B cell (primary cell): ENCODE data around the gene PDXP. TPM values are rescaled to one million over a fixed set of nuclear protein-coding genes. Genes with fewer than 3 reads are reported as not detected.

ENCODE experiments used
- ATAC-seq: fragments of 200-7000 bp; cut with Tn5 transposase; one replicate; pipeline ENCODE4 v1.10.0; 2021; ENCODE audit warnings: low read depth, mild to moderate bottlenecking, moderate number of reproducible peaks, moderate library complexity
- CTCF ChIA-PET: fragments of 350-600 bp; sonication (Branson Sonifier 250); formaldehyde crosslinking; loops from one replicate; lab custom pipeline; 2021; ENCODE audit warnings: antibody characterized with exemption, inconsistent platforms; lab: Charles Lee
- POLR2A ChIA-PET: fragments of 350-600 bp; sonication (Branson Sonifier 250); formaldehyde crosslinking; loops from one replicate; lab custom pipeline; 2021; ENCODE audit warnings: antibody characterized with exemption; lab: Charles Lee
- DNase-seq: peaks from one replicate; pipeline ENCODE4 v3.0.0; 2013
- H2AFZ ChIP-seq: 2 replicates; pipeline ENCODE4 v1.6.1; 2012; ENCODE audit warnings: mild to moderate bottlenecking, low read depth, low read length; ENCODE audit not compliant: insufficient read depth, poor library complexity, severe bottlenecking
- H3K27ac ChIP-seq, 2 donors: 1 replicate in 1 of 2; 2 replicates in 1 of 2; pipeline ENCODE4 v1.5.1; 2012 to 2013; ENCODE audit warnings: low read length in 2 of 2, mild to moderate bottlenecking in 2 of 2, moderate library complexity in 1 of 2
- H3K27me3 ChIP-seq, 4 experiments: fragments of 200-600 bp in 1 of 4; sonication (generic) in 1 of 4; replicated peaks in 1 of 4; 1 replicate in 2 of 4; 2 replicates in 2 of 4; pipeline versions ENCODE4 v1.6.1 to v1.7.0; 2013 to 2016; ENCODE audit warnings: low read length in 3 of 4, mild to moderate bottlenecking in 2 of 4, mixed read lengths in 1 of 4, moderate library complexity in 1 of 4; ENCODE audit not compliant: insufficient read depth in 4 of 4, control insufficient read depth in 3 of 4; ENCODE audit errors: control extremely low read depth in 1 of 4
- H3K36me3 ChIP-seq, 2 experiments: replicated peaks in 1 of 2; 1 replicate in 1 of 2; 2 replicates in 1 of 2; pipeline versions ENCODE4 v1.6.1 to v1.7.1; 2013; ENCODE audit warnings: low read length in 1 of 2; ENCODE audit not compliant: insufficient read depth in 2 of 2, control insufficient read depth in 1 of 2; ENCODE audit errors: control extremely low read depth in 1 of 2, extremely low read depth in 1 of 2
- H3K4me1 ChIP-seq, 2 donors: fragments of 200-600 bp in 1 of 2; sonication (generic) in 1 of 2; 1 replicate in 1 of 2; 2 replicates in 1 of 2; pipeline versions ENCODE4 v1.5.1 to v1.6.1; 2013 to 2017; ENCODE audit warnings: low read length in 2 of 2; ENCODE audit not compliant: control insufficient read depth in 2 of 2, insufficient read depth in 2 of 2
- H3K4me2 ChIP-seq: replicated peaks from 2 replicates; pipeline ENCODE3; 2012; ENCODE audit warnings: mild to moderate bottlenecking, low read depth, low read length; ENCODE audit not compliant: poor library complexity, severe bottlenecking
- H3K4me3 ChIP-seq, 5 experiments: fragments of 200-600 bp in 1 of 5; sonication (generic) in 1 of 5; 1 replicate in 3 of 5; 2 replicates in 2 of 5; pipeline versions ENCODE4 v1.5.1 to v1.7.0; 2011 to 2016; ENCODE audit warnings: low read length in 4 of 5, mild to moderate bottlenecking in 4 of 5, low read depth in 2 of 5, control low read depth in 1 of 5, moderate library complexity in 1 of 5; ENCODE audit not compliant: insufficient read depth in 1 of 5; ENCODE audit errors: control extremely low read depth in 1 of 5, extremely low read depth in 1 of 5
- H3K79me2 ChIP-seq: fragments of 200-600 bp; sonication (generic); one replicate; pipeline ENCODE4 v1.6.0; 2016; ENCODE audit warnings: low read length; ENCODE audit not compliant: control insufficient read depth, insufficient read depth
- H3K9ac ChIP-seq: fragments of 200-600 bp; sonication (generic); 2 replicates; pipeline ENCODE4 v1.6.1; 2017; ENCODE audit warnings: mild to moderate bottlenecking, low read length, moderate library complexity
- H3K9me3 ChIP-seq, 3 donors: one replicate each; pipeline versions ENCODE4 v1.6.1 to v1.7.1; 2013; ENCODE audit warnings: low read length in 2 of 3; ENCODE audit not compliant: control insufficient read depth in 2 of 3, insufficient read depth in 1 of 3; ENCODE audit errors: control extremely low read depth in 1 of 3
- H4K20me1 ChIP-seq: 2 replicates; pipeline ENCODE4 v1.6.0; 2012; ENCODE audit warnings: mild to moderate bottlenecking, low read length; ENCODE audit not compliant: insufficient read depth, control insufficient read depth, poor library complexity, severe bottlenecking
- H3K27ac Mint-ChIP-seq: one replicate; pipeline ENCODE4 v1.8.0; 2021; ENCODE audit warnings: mixed read lengths
- H3K27me3 Mint-ChIP-seq: one replicate; pipeline ENCODE4 v1.8.0; 2021; ENCODE audit warnings: mixed read lengths
- H3K4me1 Mint-ChIP-seq: one replicate; pipeline ENCODE4 v1.8.0; 2021; ENCODE audit warnings: mixed read lengths
- H3K4me3 Mint-ChIP-seq: one replicate; pipeline ENCODE4 v1.8.0; 2021; ENCODE audit warnings: mixed read lengths
- H3K9me3 Mint-ChIP-seq: one replicate; pipeline ENCODE4 v1.8.0; 2022; ENCODE audit warnings: mixed read lengths; ENCODE audit not compliant: insufficient read depth
- CTCF ChIP-seq: fragments of 200-600 bp; IDR thresholded peaks from one replicate; pipeline ENCODE4 v1.8.0; 2022; ENCODE audit warnings: antibody characterized with exemption, mild to moderate bottlenecking
- EZH2 ChIP-seq: IDR thresholded peaks from 2 replicates; pipeline ENCODE4 v1.6.1; 2012; ENCODE audit warnings: borderline replicate concordance, low read depth, mild to moderate bottlenecking, moderate library complexity, low read length; ENCODE audit not compliant: insufficient read depth, poor library complexity, severe bottlenecking
- WGBS: methylation state at CpG from one replicate; pipeline ENCODE4 v1.1.5; 2013; ENCODE audit warnings: missing lambda C conversion rate; ENCODE audit not compliant: insufficient coverage; 5-methylcytosine and 5-hydroxymethylcytosine counted together
- intact Hi-C: fragments of 100-400 bp; cut with micrococcal nuclease; formaldehyde crosslinking; loops from one replicate; pipeline ENCODE4 v1.10.0; 2022
- polyA plus RNA-seq: library from polyadenylated mRNA; depleted of rRNA; stranded (reverse); fragments of >200 nt; gene quantifications from 2 replicates; pipeline ENCODE4 v1.2.3, GENCODE V29; 2012
- total RNA-seq, 2 donors: library from RNA; stranded (reverse); fragments of 120-200 nt in 1 of 2; gene quantifications; 1 replicate in 1 of 2; 2 replicates in 1 of 2; pipeline versions ENCODE4 v1.2.3 to v1.2.4, GENCODE V29; 2013 to 2022

The PDXP gene
- total and polyA plus RNA-seq, 2 donors (not counting 1 experiment from before 2014, with no cell fraction given), result 16.6 to 17.5 TPM

- DNase-seq (no peak), ATAC-seq (no peak)
- no peak overlapping the region for H3K4me3 ChIP-seq
- peaks cover 4 to 8% of the 10 kb centered on the region in 2 donors for H3K4me1 ChIP-seq
- H2AFZ ChIP-seq, result no peak overlapping the region
- Mint-ChIP-seq H3K4me3 (no peak overlapping the region), H3K27ac (no peak overlapping the region), H3K4me1 (peaks cover 6% of the 10 kb centered on the region), H3K9me3 (no peaks in the 10 kb centered on the region), H3K27me3 (no peaks in the 10 kb centered on the region)
- no peak overlapping the region for H3K27ac ChIP-seq
- intact Hi-C loops, result no loop called here
- ChIA-PET POLR2A (no interaction called here), CTCF (no interaction called here)
- H3K79me2 ChIP-seq, result no peaks in the 10 kb centered on the region
- no peaks in the 10 kb centered on the region for H3K9me3 ChIP-seq
- no peaks in the 10 kb centered on the region for H4K20me1 ChIP-seq
- peaks cover 0 to 2% of the 10 kb centered on the region in 2 experiments for H3K36me3 ChIP-seq
- TF ChIP-seq EZH2, result no peak
- no peak for TF ChIP-seq CTCF
- no peak overlapping the region for H3K4me2 ChIP-seq
- H3K27me3 ChIP-seq, result no peaks in the 10 kb centered on the region
- H3K9ac ChIP-seq, result no peak overlapping the region
- WGBS, result 48% methylated on average over 2 of the region's 8 CpGs
These were observed 42.7 kb downstream of the PDXP start for GRCh38 chr22:37701141-37701786.

- no peaks in the 10 kb centered on the region for H3K27me3 Mint-ChIP-seq
- POLR2A ChIA-PET, result no interaction called here
- no peak for DNase-seq
These were observed 45.4 kb downstream of the PDXP start for GRCh38 chr22:37703906-37704305.

More at GRCh38 chr22:37703906-37704305, 45.4 kb downstream of the PDXP start:
- CTCF ChIA-PET, result no interaction called here
- H3K9ac ChIP-seq, result no peak overlapping the region
- H3K9me3 Mint-ChIP-seq, result no peaks in the 10 kb centered on the region
- no peak for ATAC-seq
- H2AFZ ChIP-seq, result no peak overlapping the region
- H3K79me2 ChIP-seq, result no peaks in the 10 kb centered on the region
- no peaks in the 10 kb centered on the region for H3K9me3 ChIP-seq
- no peak overlapping the region for H3K4me3 Mint-ChIP-seq
- H3K4me2 ChIP-seq, result no peak overlapping the region
- peaks cover 0 to 2% of the 10 kb centered on the region in 2 experiments for H3K36me3 ChIP-seq
- no CpG with 5 or more reads among the region's 7 CpGs for WGBS
- no peaks in the 10 kb centered on the region for H3K27me3 ChIP-seq
- no peaks in the 10 kb centered on the region for H3K4me1 ChIP-seq
- TF ChIP-seq EZH2 (no peak), CTCF (no peak)
- H3K27ac Mint-ChIP-seq, result no peak overlapping the region
- H3K4me3 ChIP-seq, result no peak overlapping the region
- H3K27ac ChIP-seq, result no peak overlapping the region
- no peaks in the 10 kb centered on the region for H4K20me1 ChIP-seq
- no peaks in the 10 kb centered on the region for H3K4me1 Mint-ChIP-seq
- intact Hi-C loops, result no loop called here
